ENCODE data around the gene DDX11.
"Not testable (repeated sequence)": the region's sequence is repeated elsewhere in the genome, so short reads cannot be mapped to it uniquely, and the experiment has no call there.

DDX11 gene

GRCh38 chr12:31100503-31101208 is 27.0 kb downstream of the DDX11 start:
- DNase-seq, result not testable (repeated sequence)

- DNase-seq, result not testable (repeated sequence)
These were observed 28.5 kb downstream of the DDX11 start for GRCh38 chr12:31102125-31102524.

GRCh38 chr12:31102596-31102995 is 28.9 kb downstream of the DDX11 start:
- DNase-seq, result not testable (repeated sequence)

- not testable (repeated sequence) for DNase-seq
These were observed 29.9 kb downstream of the DDX11 start for GRCh38 chr12:31103561-31103975.

GRCh38 chr12:31104220-31104619 is 30.6 kb downstream of the DDX11 start:
- DNase-seq, result not testable (repeated sequence)

- DNase-seq, result not testable (repeated sequence)
These were observed 31.1 kb downstream of the DDX11 start for GRCh38 chr12:31104773-31105172.

GRCh38 chr12:31105668-31106067 is 32.0 kb downstream of the DDX11 start:
- no peak for DNase-seq

- DNase-seq, result no peak
These were observed 32.6 kb downstream of the DDX11 start for GRCh38 chr12:31106101-31106803.

GRCh38 chr12:31109773-31110172 is 36.1 kb downstream of the DDX11 start:
- DNase-seq, result not testable (repeated sequence)

- DNase-seq, result not testable (repeated sequence)
These were observed 36.6 kb downstream of the DDX11 start for GRCh38 chr12:31110263-31110662.

GRCh38 chr12:31115092-31115601 is 41.5 kb downstream of the DDX11 start:
- DNase-seq, result not testable (repeated sequence)

- DNase-seq, result not testable (repeated sequence)
These were observed 43.2 kb downstream of the DDX11 start for GRCh38 chr12:31116846-31117202.

GRCh38 chr12:31117203-31118011 is 43.7 kb downstream of the DDX11 start:
- DNase-seq, result peak; percentile 64

- DNase-seq, result no peak
These were observed 44.9 kb downstream of the DDX11 start for GRCh38 chr12:31118347-31119191.

GRCh38 chr12:31119192-31119802 is 45.6 kb downstream of the DDX11 start:
- no peak for DNase-seq

GRCh38 chr12:31119803-31120211 is 46.1 kb downstream of the DDX11 start:
- DNase-seq, result no peak

- DNase-seq, result no peak
These were observed 46.8 kb downstream of the DDX11 start for GRCh38 chr12:31120392-31121008.

- DNase-seq, result not testable (repeated sequence)
These were observed 47.5 kb downstream of the DDX11 start for GRCh38 chr12:31121022-31121728.

- DNase-seq, result no peak
These were observed 48.8 kb downstream of the DDX11 start for GRCh38 chr12:31122481-31122880.

- DNase-seq, result not testable (repeated sequence)
These were observed 50.5 kb downstream of the DDX11 start for GRCh38 chr12:31124158-31124557.

GRCh38 chr12:31125171-31125570 is 51.5 kb downstream of the DDX11 start:
- DNase-seq, result not testable (repeated sequence)
